Sigmoid colon (tissue), 7 donors: ENCODE measurements around the gene CWC27. TPM values are rescaled to one million over a fixed set of nuclear protein-coding genes. Genes with fewer than 3 reads are reported as not detected.

Experiments used
- DNase-seq: peaks from one replicate; pipeline ENCODE4 v3.0.0-alpha.2; 2019
- H3K27ac ChIP-seq, 4 donors: fragments of 200-600 bp; sonication (generic); one replicate each; pipeline ENCODE4 v1.5.1; 2016 to 2019; ENCODE audit warnings: mild to moderate bottlenecking in 1 of 4
- H3K27me3 ChIP-seq, 3 donors: fragments of 200-600 bp; sonication (generic); one replicate each; pipeline ENCODE4 v1.5.1; 2019; ENCODE audit warnings: mild to moderate bottlenecking in 1 of 3
- H3K36me3 ChIP-seq, 4 donors: fragments of 200-600 bp; sonication (generic); one replicate each; pipeline ENCODE4 v1.5.1; 2016 to 2019
- H3K4me1 ChIP-seq, 4 donors: fragments of 200-600 bp; sonication (generic); one replicate each; pipeline ENCODE4 v1.5.1; 2017 to 2019
- H3K4me3 ChIP-seq, 4 donors: fragments of 200-600 bp; sonication (generic); one replicate each; pipeline ENCODE4 v1.5.1; 2017 to 2019; ENCODE audit warnings: mild to moderate bottlenecking in 2 of 4, moderate library complexity in 1 of 4
- H3K9me3 ChIP-seq, 4 donors: fragments of 200-600 bp in 3 of 4; sonication (generic) in 3 of 4; one replicate each; pipeline versions ENCODE4 v1.5.1 to v1.6.1; 2013 to 2019
- EP300 ChIP-seq, 4 donors: sonication (generic); formaldehyde crosslinking; IDR thresholded peaks; one replicate each; pipeline ENCODE4 v1.6.1; 2017; ENCODE audit warnings: antibody characterized with exemption in 4 of 4
- POLR2A ChIP-seq, 2 donors: fragments of 450-650 bp; IDR thresholded peaks; one replicate each; pipeline ENCODE4 v1.6.1; 2016; ENCODE audit warnings: antibody characterized with exemption in 2 of 2, mild to moderate bottlenecking in 2 of 2, moderate library complexity in 2 of 2
- POLR2AphosphoS5 ChIP-seq, 4 donors: sonication (generic); formaldehyde crosslinking; IDR thresholded peaks; one replicate each; pipeline ENCODE4 v1.6.1; 2017; ENCODE audit warnings: antibody characterized with exemption in 4 of 4
- WGBS, 2 donors: extraction: QIAGEN DNeasy Blood & Tissue Kit; methylation state at CpG; one replicate each; pipeline ENCODE4 v1.1.7; 2013; 5-methylcytosine and 5-hydroxymethylcytosine counted together
- intact Hi-C: fragments of 100-400 bp; cut with DNase I; formaldehyde crosslinking; loops from one replicate; pipeline ENCODE4 v1.15.1; 2023
- polyA plus RNA-seq, 3 donors: library from polyadenylated mRNA; stranded (reverse); fragments of 200-250 nt; gene quantifications; one replicate each; pipeline ENCODE4 v1.2.3, GENCODE V29; 2013
- total RNA-seq, 4 donors: library from RNA; depleted of rRNA; stranded (reverse); fragments of >200 nt; gene quantifications; one replicate each; pipeline ENCODE4 v1.1.0, GENCODE V29; 2016
- TF ChIP-seq, protein P1 (sequence below), 4 experiments: fragments of 450-650 bp in 3 of 4; fragments of 200-600 bp in 1 of 4; IDR thresholded peaks; one replicate each; pipeline ENCODE4 v1.5.1; 2016 to 2019; ENCODE audit warnings: antibody characterized with exemption in 4 of 4, mild to moderate bottlenecking in 3 of 4, moderate library complexity in 2 of 4
- donor health status: healthy with polysubstance abuse.
- donor health status: Bipolar disorder and iron deficiency.
- donor health status: healthy.

The CWC27 gene
- total and polyA plus RNA-seq, 7 donors: 11.3 to 27.7 (median 18.9) TPM

GRCh38 chr5:64758901-64759300 is 9.8 kb upstream of the CWC27 start:
- Histone ChIP-seq H3K9me3 (no peaks in the 10 kb centered on the region), H3K4me3 (no peak overlapping the region), H3K27ac (no peak overlapping the region), H3K27me3 (no peaks in the 10 kb centered on the region), H3K4me1 (peaks cover 0 to 9% (median 3%) of the 10 kb centered on the region in 4 donors), H3K36me3 (peaks cover 0 to 26% (median 0%) of the 10 kb centered on the region in 4 donors)
- WGBS, 2 donors: 93 to 95% methylated on average over 3 of the region's 3 CpGs
- intact Hi-C loops: no loop called here
- DNase-seq: no peak
- TF ChIP-seq EP300 (IDR thresholded peaks at IDR 0.05) (no peak), POLR2AphosphoS5 (IDR thresholded peaks at IDR 0.05) (no peak), POLR2A (IDR thresholded peaks at IDR 0.05) (no peak)
- TF ChIP-seq, protein P1, sequence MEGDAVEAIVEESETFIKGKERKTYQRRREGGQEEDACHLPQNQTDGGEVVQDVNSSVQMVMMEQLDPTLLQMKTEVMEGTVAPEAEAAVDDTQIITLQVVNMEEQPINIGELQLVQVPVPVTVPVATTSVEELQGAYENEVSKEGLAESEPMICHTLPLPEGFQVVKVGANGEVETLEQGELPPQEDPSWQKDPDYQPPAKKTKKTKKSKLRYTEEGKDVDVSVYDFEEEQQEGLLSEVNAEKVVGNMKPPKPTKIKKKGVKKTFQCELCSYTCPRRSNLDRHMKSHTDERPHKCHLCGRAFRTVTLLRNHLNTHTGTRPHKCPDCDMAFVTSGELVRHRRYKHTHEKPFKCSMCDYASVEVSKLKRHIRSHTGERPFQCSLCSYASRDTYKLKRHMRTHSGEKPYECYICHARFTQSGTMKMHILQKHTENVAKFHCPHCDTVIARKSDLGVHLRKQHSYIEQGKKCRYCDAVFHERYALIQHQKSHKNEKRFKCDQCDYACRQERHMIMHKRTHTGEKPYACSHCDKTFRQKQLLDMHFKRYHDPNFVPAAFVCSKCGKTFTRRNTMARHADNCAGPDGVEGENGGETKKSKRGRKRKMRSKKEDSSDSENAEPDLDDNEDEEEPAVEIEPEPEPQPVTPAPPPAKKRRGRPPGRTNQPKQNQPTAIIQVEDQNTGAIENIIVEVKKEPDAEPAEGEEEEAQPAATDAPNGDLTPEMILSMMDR (IDR thresholded peaks at IDR 0.05): no peak

GRCh38 chr5:64759960-64760660 is 8.6 kb upstream of the CWC27 start:
- Histone ChIP-seq H3K9me3 (no peaks in the 10 kb centered on the region), H3K36me3 (peaks cover 0 to 21% (median 0%) of the 10 kb centered on the region in 4 donors), H3K27ac (no peak overlapping the region), H3K4me3 (no peak overlapping the region), H3K27me3 (no peaks in the 10 kb centered on the region), H3K4me1 (peaks cover 0 to 9% (median 3%) of the 10 kb centered on the region in 4 donors)
- WGBS, 2 donors: 80 to 81% methylated on average over 4 of the region's 4 CpGs
- DNase-seq: no peak
- TF ChIP-seq POLR2AphosphoS5 (IDR thresholded peaks at IDR 0.05) (no peak), EP300 (IDR thresholded peaks at IDR 0.05) (no peak), POLR2A (IDR thresholded peaks at IDR 0.05) (no peak)
- TF ChIP-seq, protein P1 (IDR thresholded peaks at IDR 0.05): no peak
- intact Hi-C loops: loop anchor here (10.0 kb wide), 1 partner anchor 805 kb away; the partner anchor contains the start of genes CENPK and PPWD1

GRCh38 chr5:64763948-64764503 is 4.7 kb upstream of the CWC27 start:
- Histone ChIP-seq H3K27me3 (no peaks in the 10 kb centered on the region), H3K36me3 (peaks cover 0 to 21% (median 0%) of the 10 kb centered on the region in 4 donors), H3K4me3 (no peak overlapping the region), H3K9me3 (no peaks in the 10 kb centered on the region), H3K4me1 (peaks cover 0 to 29% (median 23%) of the 10 kb centered on the region in 4 donors), H3K27ac (no peak overlapping the region)
- 22 to 68% methylated on average over 4 of the region's 4 CpGs for WGBS, 2 donors
- TF ChIP-seq POLR2A (IDR thresholded peaks at IDR 0.05) (no peak), EP300 (IDR thresholded peaks at IDR 0.05) (no peak), POLR2AphosphoS5 (IDR thresholded peaks at IDR 0.05) (no peak)
- TF ChIP-seq, protein P1 (IDR thresholded peaks at IDR 0.05): no peak
- DNase-seq: no peak
- intact Hi-C loops: loop anchor here (10.0 kb wide), 1 partner anchor 801 kb away; the partner anchor contains the start of genes CENPK and PPWD1

DNA sequence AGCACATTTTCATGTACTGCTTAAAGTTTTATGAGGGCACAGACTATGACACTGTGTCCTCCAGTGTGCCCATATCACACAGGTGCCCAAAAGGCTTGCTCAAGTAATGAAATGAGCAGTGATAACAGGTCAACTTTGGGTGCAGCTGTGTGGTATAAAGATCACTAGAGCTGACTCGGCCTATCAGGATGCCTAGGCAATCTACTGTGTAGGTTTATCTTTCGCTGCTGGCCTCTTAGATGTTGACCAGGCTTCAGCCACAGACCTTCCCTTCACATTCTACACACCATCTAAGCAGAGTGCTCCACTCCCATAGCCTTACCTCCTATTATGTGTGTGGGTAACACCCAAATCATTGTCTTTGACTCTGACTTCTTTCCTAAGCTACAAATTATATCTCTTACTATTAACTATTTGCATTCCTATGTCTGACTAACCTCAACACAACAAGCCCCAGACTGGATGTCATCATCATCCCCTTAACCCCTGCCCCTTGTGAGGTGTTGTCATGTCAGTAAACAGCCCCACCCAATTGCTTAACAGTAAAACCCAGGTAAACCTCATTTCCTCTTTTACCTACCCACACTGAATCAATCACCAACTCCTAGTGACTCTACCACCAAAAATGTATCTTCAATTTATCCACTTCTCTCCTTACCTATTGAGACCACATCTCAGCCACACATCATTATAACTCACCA is 2.8 kb upstream of the CWC27 start:
- Histone ChIP-seq H3K27ac (no peak overlapping the region), H3K27me3 (no peaks in the 10 kb centered on the region), H3K9me3 (no peaks in the 10 kb centered on the region), H3K36me3 (peaks cover 0 to 21% (median 0%) of the 10 kb centered on the region in 4 donors), H3K4me3 (no peak overlapping the region), H3K4me1 (peaks cover 0 to 39% (median 36%) of the 10 kb centered on the region in 4 donors)
- WGBS, 2 donors: 57 to 86% methylated on average over 2 of the region's 2 CpGs
- TF ChIP-seq, protein P1 (IDR thresholded peaks at IDR 0.05): no peak
- TF ChIP-seq POLR2A (IDR thresholded peaks at IDR 0.05) (no peak), EP300 (IDR thresholded peaks at IDR 0.05) (no peak), POLR2AphosphoS5 (IDR thresholded peaks at IDR 0.05) (no peak)
- intact Hi-C loops: loop anchor here (5.0 to 10.0 kb wide), 2 partner anchors 716 to 799 kb away; partner anchors contain the start of genes ADAMTS6, CENPK and PPWD1
- DNase-seq: no peak
